OCI-LY1 (cell line): ENCODE results near the gene ZNF219.
A peak's percentile ranks its signal among the peaks of the same experiment; 100 is the strongest.

ENCODE experiments used
- H2AFZ ChIP-seq: fragments of 200-600 bp; sonication (generic), shearing (Covaris generic); 2 replicates; pipeline ENCODE4 v1.6.0; 2014; ENCODE audit warnings: antibody characterized with exemption, mild to moderate bottlenecking, low read length
- H3F3A ChIP-seq: fragments of 200-600 bp; sonication (generic), shearing (Covaris generic); 2 replicates; pipeline ENCODE4 v1.6.0; 2014; ENCODE audit warnings: mild to moderate bottlenecking, antibody characterized with exemption, low read length, moderate library complexity; ENCODE audit not compliant: insufficient read depth
- H3K27ac ChIP-seq: fragments of 200-600 bp; sonication (generic); 2 replicates; pipeline ENCODE4 v1.5.1; 2014; ENCODE audit warnings: low read length, mixed run types, mild to moderate bottlenecking, low read depth; ENCODE audit not compliant: poor library complexity, severe bottlenecking
- H3K27me3 ChIP-seq: fragments of 200-600 bp; sonication (generic); 2 replicates; pipeline ENCODE4 v1.6.0; 2014; ENCODE audit warnings: antibody characterized with exemption, mild to moderate bottlenecking, low read length, moderate library complexity; ENCODE audit not compliant: insufficient read depth
- H3K36me3 ChIP-seq: fragments of 200-600 bp; sonication (generic); 2 replicates; pipeline ENCODE4 v1.6.1; 2014; ENCODE audit warnings: mild to moderate bottlenecking, antibody characterized with exemption, low read length, moderate library complexity, mixed read lengths; ENCODE audit not compliant: insufficient read depth
- H3K4me1 ChIP-seq: fragments of 200-600 bp; sonication (generic); 2 replicates; pipeline ENCODE4 v1.5.1; 2014; ENCODE audit warnings: mild to moderate bottlenecking, low read length, moderate library complexity; ENCODE audit not compliant: insufficient read depth, severe bottlenecking
- H3K4me2 ChIP-seq: fragments of 200-600 bp; sonication (generic), shearing (Covaris generic); 2 replicates; pipeline ENCODE4 v1.6.1; 2014; ENCODE audit warnings: low read length
- H3K4me3 ChIP-seq: fragments of 200-600 bp; sonication (generic); 2 replicates; pipeline ENCODE4 v1.5.1; 2014; ENCODE audit warnings: low read length, low read depth, mild to moderate bottlenecking, mixed read lengths; ENCODE audit not compliant: poor library complexity, severe bottlenecking
- H3K79me2 ChIP-seq: fragments of 200-600 bp; shearing (Covaris generic); 2 replicates; pipeline ENCODE4 v1.6.1; 2016; ENCODE audit warnings: mixed run types, low read length, mixed read lengths; ENCODE audit not compliant: insufficient read depth
- H3K9ac ChIP-seq: fragments of 200-600 bp; sonication (generic), shearing (Covaris generic); 2 replicates; pipeline ENCODE4 v1.6.1; 2014; ENCODE audit warnings: mild to moderate bottlenecking, low read length, mixed read lengths
- H3K9me2 ChIP-seq: fragments of 200-600 bp; sonication (generic), shearing (Covaris generic); 2 replicates; pipeline ENCODE4 v1.6.1; 2014; ENCODE audit warnings: low read depth, mild to moderate bottlenecking, low read length, mixed read lengths
- H3K9me3 ChIP-seq: fragments of 200-600 bp; shearing (Covaris generic); 2 replicates; pipeline ENCODE4 v1.6.1; 2014; ENCODE audit warnings: low read length, mixed read lengths
- H4K20me1 ChIP-seq: fragments of 200-600 bp; sonication (generic), shearing (Covaris generic); 2 replicates; pipeline ENCODE4 v1.6.0; 2016; ENCODE audit warnings: mild to moderate bottlenecking, low read length; ENCODE audit not compliant: insufficient read depth
- CTCF ChIP-seq: fragments of 200-600 bp; sonication (generic), shearing (Covaris generic); IDR thresholded peaks from 2 replicates; pipeline ENCODE4 v1.5.1; 2017; ENCODE audit warnings: mild to moderate bottlenecking, antibody characterized with exemption, low read length, moderate library complexity, mixed read lengths
- EZH2 ChIP-seq: fragments of 200-600 bp; sonication (generic), shearing (Covaris generic); IDR thresholded peaks from 2 replicates; pipeline ENCODE4 v1.8.0; 2017; ENCODE audit warnings: borderline replicate concordance, mixed run types, mild to moderate bottlenecking, antibody characterized with exemption, low read length, moderate library complexity, mixed read lengths

ZNF219 gene

DNA sequence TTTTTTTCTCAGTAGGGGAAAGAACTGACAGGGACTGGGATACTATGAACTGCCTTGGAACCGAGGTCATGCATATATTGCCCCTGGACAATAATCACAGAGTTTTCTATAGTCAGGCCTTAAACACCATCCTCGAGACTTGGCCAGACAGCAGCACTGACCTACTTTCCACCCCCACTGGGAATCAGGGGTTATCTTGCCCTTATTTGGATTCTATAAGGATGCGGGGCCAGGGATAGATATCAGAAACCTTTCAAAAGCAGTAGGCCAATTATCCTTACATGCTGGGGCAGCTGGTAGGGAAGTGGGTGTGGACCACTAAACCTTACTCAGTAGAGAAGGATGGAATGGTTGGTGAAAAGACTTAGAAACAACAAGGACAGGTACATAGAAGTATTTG lies 2.0 kb downstream of the ZNF219 start:
- Histone ChIP-seq H3F3A (no peaks in the 10 kb centered on the region), H3K27ac (no peak overlapping the region), H3K4me2 (no peak overlapping the region), H3K36me3 (no peaks in the 10 kb centered on the region), H3K9ac (no peak overlapping the region), H4K20me1 (no peaks in the 10 kb centered on the region), H3K9me2 (no peaks in the 10 kb centered on the region), H2AFZ (no peak overlapping the region), H3K4me1 (peaks cover 11% of the 10 kb centered on the region), H3K4me3 (no peak overlapping the region), H3K9me3 (no peaks in the 10 kb centered on the region), H3K79me2 (no peaks in the 10 kb centered on the region), H3K27me3 (no peaks in the 10 kb centered on the region)
- no peak for TF ChIP-seq EZH2
- no peak for TF ChIP-seq CTCF

DNA sequence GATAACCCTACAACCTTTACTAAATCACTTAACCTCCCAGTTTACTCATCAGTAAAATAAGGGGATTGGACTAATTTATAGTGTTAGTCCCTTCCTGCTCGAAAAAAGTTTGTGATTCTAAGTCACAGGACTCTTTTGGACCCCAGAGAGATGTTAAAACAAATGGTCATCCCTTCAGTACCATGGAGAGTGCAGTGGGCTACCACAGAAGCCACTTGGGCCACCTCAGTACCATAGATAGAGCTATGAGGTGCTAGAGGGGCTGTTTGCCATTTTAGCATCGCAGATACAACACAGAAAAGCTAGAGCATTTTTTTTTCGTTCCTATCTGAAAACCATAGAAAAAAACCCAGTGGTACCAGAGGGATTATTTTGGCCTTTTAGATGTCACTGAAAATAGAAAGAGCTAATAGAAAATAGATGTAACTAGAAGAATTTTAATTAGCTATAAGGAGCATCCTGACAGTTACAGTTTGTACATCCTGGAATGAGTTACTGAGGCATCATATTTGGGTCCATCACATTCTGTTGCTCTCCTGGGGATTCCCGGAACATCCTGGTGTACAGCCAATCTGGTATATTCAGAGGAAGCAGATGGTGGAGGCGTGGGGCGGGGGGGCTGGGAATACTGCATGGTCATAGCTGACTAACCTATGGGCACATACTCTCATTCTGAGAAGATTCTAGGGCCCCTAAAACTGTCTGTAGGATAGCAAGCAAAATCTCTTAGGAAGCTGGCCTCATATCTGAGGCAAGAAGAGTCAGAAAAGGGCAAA lies 2.8 kb downstream of the ZNF219 start:
- Histone ChIP-seq H3K4me3 (no peak overlapping the region), H3K4me1 (peaks cover 11% of the 10 kb centered on the region), H3F3A (no peaks in the 10 kb centered on the region), H3K27me3 (no peaks in the 10 kb centered on the region), H4K20me1 (no peaks in the 10 kb centered on the region), H3K27ac (no peak overlapping the region), H3K4me2 (no peak overlapping the region), H2AFZ (no peak overlapping the region), H3K9me3 (no peaks in the 10 kb centered on the region), H3K9me2 (no peaks in the 10 kb centered on the region), H3K79me2 (no peaks in the 10 kb centered on the region), H3K36me3 (no peaks in the 10 kb centered on the region), H3K9ac (no peak overlapping the region)
- TF ChIP-seq CTCF: no peak
- TF ChIP-seq EZH2: no peak

- H3K79me2 ChIP-seq: no peaks in the 10 kb centered on the region
- no peak overlapping the region for H3K27ac ChIP-seq
- no peak overlapping the region for H3K4me2 ChIP-seq
Measured at GRCh38 chr14:21093769-21094681, 4.4 kb downstream of the ZNF219 start.

More at GRCh38 chr14:21093769-21094681, 4.4 kb downstream of the ZNF219 start:
- Histone ChIP-seq H3F3A (no peaks in the 10 kb centered on the region), H3K27me3 (no peaks in the 10 kb centered on the region), H2AFZ (no peak overlapping the region), H3K9me3 (no peaks in the 10 kb centered on the region), H3K4me1 (peaks cover 10% of the 10 kb centered on the region), H3K9me2 (no peaks in the 10 kb centered on the region), H4K20me1 (no peaks in the 10 kb centered on the region), H3K4me3 (no peak overlapping the region), H3K9ac (no peak overlapping the region), H3K36me3 (no peaks in the 10 kb centered on the region)
- TF ChIP-seq EZH2 (no peak), CTCF (peak; percentile 39; the same call in 1 of the 2 replicates)
